ENCODE data around the gene FMNL1.

The FMNL1 gene, protein sequence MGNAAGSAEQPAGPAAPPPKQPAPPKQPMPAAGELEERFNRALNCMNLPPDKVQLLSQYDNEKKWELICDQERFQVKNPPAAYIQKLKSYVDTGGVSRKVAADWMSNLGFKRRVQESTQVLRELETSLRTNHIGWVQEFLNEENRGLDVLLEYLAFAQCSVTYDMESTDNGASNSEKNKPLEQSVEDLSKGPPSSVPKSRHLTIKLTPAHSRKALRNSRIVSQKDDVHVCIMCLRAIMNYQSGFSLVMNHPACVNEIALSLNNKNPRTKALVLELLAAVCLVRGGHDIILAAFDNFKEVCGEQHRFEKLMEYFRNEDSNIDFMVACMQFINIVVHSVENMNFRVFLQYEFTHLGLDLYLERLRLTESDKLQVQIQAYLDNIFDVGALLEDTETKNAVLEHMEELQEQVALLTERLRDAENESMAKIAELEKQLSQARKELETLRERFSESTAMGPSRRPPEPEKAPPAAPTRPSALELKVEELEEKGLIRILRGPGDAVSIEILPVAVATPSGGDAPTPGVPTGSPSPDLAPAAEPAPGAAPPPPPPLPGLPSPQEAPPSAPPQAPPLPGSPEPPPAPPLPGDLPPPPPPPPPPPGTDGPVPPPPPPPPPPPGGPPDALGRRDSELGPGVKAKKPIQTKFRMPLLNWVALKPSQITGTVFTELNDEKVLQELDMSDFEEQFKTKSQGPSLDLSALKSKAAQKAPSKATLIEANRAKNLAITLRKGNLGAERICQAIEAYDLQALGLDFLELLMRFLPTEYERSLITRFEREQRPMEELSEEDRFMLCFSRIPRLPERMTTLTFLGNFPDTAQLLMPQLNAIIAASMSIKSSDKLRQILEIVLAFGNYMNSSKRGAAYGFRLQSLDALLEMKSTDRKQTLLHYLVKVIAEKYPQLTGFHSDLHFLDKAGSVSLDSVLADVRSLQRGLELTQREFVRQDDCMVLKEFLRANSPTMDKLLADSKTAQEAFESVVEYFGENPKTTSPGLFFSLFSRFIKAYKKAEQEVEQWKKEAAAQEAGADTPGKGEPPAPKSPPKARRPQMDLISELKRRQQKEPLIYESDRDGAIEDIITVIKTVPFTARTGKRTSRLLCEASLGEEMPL

DNA sequence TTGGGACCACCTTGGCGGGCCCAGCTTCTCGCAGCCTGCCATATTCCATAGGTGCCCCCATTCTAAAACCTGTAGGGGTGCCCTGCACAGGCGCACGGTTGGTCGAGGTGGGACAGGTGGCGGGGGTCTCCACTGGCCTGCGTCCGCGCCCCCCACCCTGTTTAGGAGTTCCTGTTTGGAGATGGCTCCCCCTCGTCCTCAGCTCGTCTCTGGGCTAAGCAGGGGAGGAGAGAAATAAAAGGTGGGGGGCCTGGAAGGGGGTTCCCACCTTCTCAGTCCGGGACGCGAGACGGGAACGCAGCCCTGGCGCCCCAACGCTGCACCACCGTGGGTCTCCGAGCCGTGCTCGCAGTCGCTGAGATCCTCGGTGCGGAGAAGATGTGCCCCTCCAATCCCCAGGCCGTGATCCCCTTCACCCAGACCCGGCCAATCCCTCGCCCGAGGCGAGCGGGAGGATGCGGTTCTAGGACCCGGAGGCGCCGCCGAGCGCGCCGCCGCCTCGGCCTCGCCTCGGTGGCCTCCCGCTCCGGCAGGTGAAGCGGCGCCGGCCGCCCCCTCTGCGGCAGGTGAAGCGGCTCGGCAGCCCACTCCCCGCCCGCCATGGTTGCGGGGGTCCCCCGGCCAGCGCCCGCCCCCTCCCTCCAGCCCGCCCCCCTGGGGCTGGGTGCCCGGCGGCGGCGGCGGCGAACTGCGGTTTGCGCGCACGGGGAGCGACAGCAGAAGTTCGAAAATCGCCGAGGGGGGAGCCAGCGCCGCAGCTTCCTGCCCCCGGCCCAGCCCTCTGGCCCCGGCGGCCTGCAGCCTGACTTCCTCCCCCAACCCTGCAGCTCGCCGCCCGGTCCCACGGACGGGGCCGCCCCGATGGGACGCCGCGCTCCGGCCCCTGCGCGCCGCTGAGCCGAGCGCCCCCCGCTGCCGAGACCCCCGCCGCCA is at the start of gene FMNL1:
FMNL1 (plus strand) TSS at position 805 of the 933 bp plus-strand sequence. CDS start 240 bp downstream, outside the sequence.
- TF ChIP-seq, protein P1, sequence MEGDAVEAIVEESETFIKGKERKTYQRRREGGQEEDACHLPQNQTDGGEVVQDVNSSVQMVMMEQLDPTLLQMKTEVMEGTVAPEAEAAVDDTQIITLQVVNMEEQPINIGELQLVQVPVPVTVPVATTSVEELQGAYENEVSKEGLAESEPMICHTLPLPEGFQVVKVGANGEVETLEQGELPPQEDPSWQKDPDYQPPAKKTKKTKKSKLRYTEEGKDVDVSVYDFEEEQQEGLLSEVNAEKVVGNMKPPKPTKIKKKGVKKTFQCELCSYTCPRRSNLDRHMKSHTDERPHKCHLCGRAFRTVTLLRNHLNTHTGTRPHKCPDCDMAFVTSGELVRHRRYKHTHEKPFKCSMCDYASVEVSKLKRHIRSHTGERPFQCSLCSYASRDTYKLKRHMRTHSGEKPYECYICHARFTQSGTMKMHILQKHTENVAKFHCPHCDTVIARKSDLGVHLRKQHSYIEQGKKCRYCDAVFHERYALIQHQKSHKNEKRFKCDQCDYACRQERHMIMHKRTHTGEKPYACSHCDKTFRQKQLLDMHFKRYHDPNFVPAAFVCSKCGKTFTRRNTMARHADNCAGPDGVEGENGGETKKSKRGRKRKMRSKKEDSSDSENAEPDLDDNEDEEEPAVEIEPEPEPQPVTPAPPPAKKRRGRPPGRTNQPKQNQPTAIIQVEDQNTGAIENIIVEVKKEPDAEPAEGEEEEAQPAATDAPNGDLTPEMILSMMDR (IDR thresholded peaks at IDR 0.05; ENCODE audit: insufficient read depth, low read length, poor library complexity, severe bottlenecking): no peak
- Histone ChIP-seq H3K4me3 (replicated peaks; ENCODE audit: low read depth, low read length) (peak within 1 kb of the TSS; percentile 90), H3K27me3 (replicated peaks; ENCODE audit: control insufficient read depth, insufficient read depth, low read length) (no peaks in the 10 kb centered on the region), H3K36me3 (ENCODE audit: control insufficient read depth, insufficient read depth, low read length) (peaks cover 2% of the 10 kb centered on the region)
- peak; percentile 78 for DNase-seq (ENCODE audit: extremely low read depth, insufficient read length)

DNA sequence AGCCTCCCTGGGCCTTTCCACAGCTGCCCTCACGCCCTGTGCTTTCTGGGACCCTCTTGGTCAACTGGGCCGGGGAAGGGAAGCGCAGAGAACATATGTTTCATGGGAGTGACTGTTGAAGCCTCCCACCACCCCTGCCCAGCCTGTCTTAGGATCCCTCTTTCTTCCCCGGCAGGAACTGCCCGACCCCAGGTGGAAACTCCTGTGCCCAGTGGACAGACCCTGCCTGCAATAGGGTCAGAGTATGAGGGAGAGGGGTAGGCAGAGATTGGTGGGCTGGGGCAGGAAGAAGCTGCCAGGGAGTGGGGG is 49.5 kb upstream of the FMNL1 start:
- Histone ChIP-seq H3K36me3 (ENCODE audit: control insufficient read depth, insufficient read depth, low read length) (peaks cover 2% of the 10 kb centered on the region), H3K27me3 (replicated peaks; ENCODE audit: control insufficient read depth, insufficient read depth, low read length) (no peaks in the 10 kb centered on the region), H3K4me3 (replicated peaks; ENCODE audit: low read depth, low read length) (no peak overlapping the region)
- DNase-seq (ENCODE audit: extremely low read depth, insufficient read length): no peak
- TF ChIP-seq, protein P1 (IDR thresholded peaks at IDR 0.05; ENCODE audit: insufficient read depth, low read length, poor library complexity, severe bottlenecking): no peak

DNA sequence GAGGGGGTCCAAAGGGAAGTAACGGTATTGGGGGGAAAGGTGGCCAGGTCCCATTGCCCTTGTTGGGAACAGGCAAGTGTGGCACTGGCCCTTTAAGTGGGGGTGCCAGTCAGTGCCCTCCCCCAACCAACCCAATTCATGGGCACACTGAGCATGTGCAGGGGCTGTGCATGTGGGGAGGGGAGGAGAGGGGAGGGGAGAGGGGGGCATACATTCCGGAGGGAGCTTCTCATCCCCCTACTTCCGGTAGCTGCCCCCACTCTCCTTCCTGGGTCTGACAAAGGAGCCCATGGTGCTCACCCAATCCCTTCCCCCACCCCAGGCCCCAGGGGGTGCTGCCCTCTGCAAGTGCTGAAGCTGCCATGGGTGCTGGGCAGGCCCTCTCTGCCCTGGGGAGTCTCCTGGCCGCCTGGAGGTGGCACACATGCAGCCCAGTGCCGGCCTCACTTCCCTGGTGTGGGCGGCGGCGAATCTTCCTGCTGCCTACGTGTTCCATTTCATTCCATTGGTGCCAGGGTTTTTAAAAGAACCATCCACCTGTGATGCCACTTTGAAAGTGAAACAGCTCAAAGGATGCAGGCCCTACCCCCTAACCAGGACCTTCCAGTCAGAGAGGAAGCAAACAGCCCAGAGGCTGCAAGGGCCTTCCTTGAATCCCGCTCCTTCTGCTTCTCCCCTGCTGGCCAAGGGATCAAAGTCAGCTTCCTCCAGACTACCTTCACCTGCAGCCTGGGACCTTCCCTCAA is 49.0 kb upstream of the FMNL1 start:
- peak; percentile 65 for DNase-seq (ENCODE audit: extremely low read depth, insufficient read length)
- TF ChIP-seq, protein P1 (IDR thresholded peaks at IDR 0.05; ENCODE audit: insufficient read depth, low read length, poor library complexity, severe bottlenecking): peak; percentile 5
- H3K4me3 ChIP-seq (replicated peaks; ENCODE audit: low read depth, low read length): peak overlapping the region; percentile 45
- H3K27me3 ChIP-seq (replicated peaks; ENCODE audit: control insufficient read depth, insufficient read depth, low read length): no peaks in the 10 kb centered on the region
- H3K36me3 ChIP-seq (ENCODE audit: control insufficient read depth, insufficient read depth, low read length): peaks cover 2% of the 10 kb centered on the region

DNA sequence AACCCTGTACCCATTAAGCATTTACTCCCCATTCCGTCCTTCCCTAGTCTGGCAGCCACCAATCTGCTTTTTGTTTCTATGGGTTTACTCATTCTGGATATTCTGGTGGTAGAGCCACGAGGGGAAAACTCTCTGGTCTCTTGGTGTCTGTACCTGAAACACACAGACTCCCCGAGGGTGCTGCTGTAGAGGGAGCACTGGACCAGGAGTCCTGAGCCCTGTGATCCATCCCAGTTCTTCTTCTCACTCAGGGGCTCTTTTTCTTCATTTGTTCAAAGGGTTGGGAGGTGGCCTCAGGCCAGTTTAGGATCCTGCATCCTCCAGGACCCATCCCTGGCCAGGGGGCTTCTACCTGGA is 45.9 kb upstream of the FMNL1 start:
- TF ChIP-seq, protein P1 (IDR thresholded peaks at IDR 0.05; ENCODE audit: insufficient read depth, low read length, poor library complexity, severe bottlenecking): no peak
- no peak overlapping the region for H3K4me3 ChIP-seq (replicated peaks; ENCODE audit: low read depth, low read length)
- DNase-seq (ENCODE audit: extremely low read depth, insufficient read length): no peak
- no peaks in the 10 kb centered on the region for H3K36me3 ChIP-seq (ENCODE audit: control insufficient read depth, insufficient read depth, low read length)
- H3K27me3 ChIP-seq (replicated peaks; ENCODE audit: control insufficient read depth, insufficient read depth, low read length): no peaks in the 10 kb centered on the region
